GM18858 (cell line): Measurements from ENCODE around the gene SERPINH1.
"Not testable (repeated sequence)": the region's sequence is repeated elsewhere in the genome, so short reads cannot be mapped to it uniquely, and the experiment has no call there.

Experiments
- ATAC-seq: cut with Tn5 transposase; IDR thresholded peaks from one replicate; pipeline ENCODE4 v1.9.1; 2021; ENCODE audit not compliant: unreplicated experiment

SERPINH1 gene

GRCh38 chr11:75572744-75573143 lies 10.7 kb downstream of the SERPINH1 start:
- no peak for ATAC-seq

GRCh38 chr11:75574698-75575602 lies 12.9 kb downstream of the SERPINH1 start:
- ATAC-seq, result no peak

GRCh38 chr11:75576017-75576416 lies 14.0 kb downstream of the SERPINH1 start:
- no peak for ATAC-seq

GRCh38 chr11:75576499-75576918 lies 14.5 kb downstream of the SERPINH1 start:
- ATAC-seq, result no peak

GRCh38 chr11:75577207-75577606 lies 15.2 kb downstream of the SERPINH1 start:
- no peak for ATAC-seq

GRCh38 chr11:75578977-75579376 lies 16.9 kb downstream of the SERPINH1 start:
- no peak for ATAC-seq

GRCh38 chr11:75579841-75580240 lies 17.8 kb downstream of the SERPINH1 start:
- ATAC-seq, result no peak

GRCh38 chr11:75582506-75582894 lies 20.4 kb downstream of the SERPINH1 start:
- ATAC-seq, result no peak

- no peak for ATAC-seq
Measured at GRCh38 chr11:75582895-75583717, 21.1 kb downstream of the SERPINH1 start.

- no peak for ATAC-seq
Measured at GRCh38 chr11:75583718-75584658, 21.9 kb downstream of the SERPINH1 start.

GRCh38 chr11:75584659-75585292 lies 22.7 kb downstream of the SERPINH1 start:
- not testable (repeated sequence) for ATAC-seq

- ATAC-seq, result no peak
Measured at GRCh38 chr11:75585293-75585670, 23.2 kb downstream of the SERPINH1 start.

- ATAC-seq, result no peak
Measured at GRCh38 chr11:75586395-75586794, 24.3 kb downstream of the SERPINH1 start.

GRCh38 chr11:75588051-75588481 lies 26.0 kb downstream of the SERPINH1 start:
- no peak for ATAC-seq

- ATAC-seq, result no peak
Measured at GRCh38 chr11:75589051-75589450, 27.0 kb downstream of the SERPINH1 start.

GRCh38 chr11:75589933-75590332 lies 27.9 kb downstream of the SERPINH1 start:
- no peak for ATAC-seq

- ATAC-seq, result no peak
Measured at GRCh38 chr11:75591371-75591770, 29.3 kb downstream of the SERPINH1 start.

GRCh38 chr11:75591966-75592365 lies 29.9 kb downstream of the SERPINH1 start:
- ATAC-seq, result no peak

GRCh38 chr11:75592715-75593114 lies 30.7 kb downstream of the SERPINH1 start:
- no peak for ATAC-seq

GRCh38 chr11:75593286-75593915 lies 31.3 kb downstream of the SERPINH1 start:
- no peak for ATAC-seq
